Activated CD8-positive, alpha-beta memory T cell treated with anti-CD3 and anti-CD28 coated beads for 36 hours (primary cell): Measurements from ENCODE around the gene DIAPH3. TPM values are rescaled to one million over a fixed set of nuclear protein-coding genes. Genes with fewer than 3 reads are reported as not detected.

ENCODE experiments used
- CTCF ChIA-PET: fragments of 350-600 bp; sonication (Branson Sonifier 250); formaldehyde crosslinking; loops from one replicate; lab custom pipeline; 2021; ENCODE audit warnings: antibody characterized with exemption; lab: Charles Lee
- POLR2A ChIA-PET: fragments of 350-600 bp; sonication (Branson Sonifier 250); formaldehyde crosslinking; loops from one replicate; lab custom pipeline; 2021; ENCODE audit warnings: antibody characterized with exemption; lab: Charles Lee
- total RNA-seq, 2 experiments: library from RNA; stranded (reverse); gene quantifications; one replicate each; pipeline ENCODE4 v1.2.3, GENCODE V29; 2021

DIAPH3 gene
- total RNA-seq, 2 experiments from 2014 or later = 18.8 to 19.0 TPM

- ChIA-PET POLR2A (no interaction called here), CTCF (no interaction called here)
These were observed 441.5 kb downstream of the DIAPH3 start for GRCh38 chr13:59721926-59722910.

- ChIA-PET CTCF (no interaction called here), POLR2A (no interaction called here)
These were observed 448.1 kb downstream of the DIAPH3 start for GRCh38 chr13:59715611-59716010.

- ChIA-PET POLR2A (no interaction called here), CTCF (no interaction called here)
These were observed 452.6 kb downstream of the DIAPH3 start for GRCh38 chr13:59710996-59711701.

GRCh38 chr13:59710416-59710815, 453.3 kb downstream of the DIAPH3 start:
- POLR2A ChIA-PET = no interaction called here

GRCh38 chr13:59706101-59706976, 457.4 kb downstream of the DIAPH3 start:
- POLR2A ChIA-PET = no interaction called here

More at GRCh38 chr13:59710416-59710815, 453.3 kb downstream of the DIAPH3 start:
- CTCF ChIA-PET = no interaction called here

GRCh38 chr13:59702269-59702668, 461.5 kb downstream of the DIAPH3 start:
- ChIA-PET POLR2A (no interaction called here), CTCF (no interaction called here)

More at GRCh38 chr13:59706101-59706976, 457.4 kb downstream of the DIAPH3 start:
- CTCF ChIA-PET = no interaction called here

GRCh38 chr13:59701261-59701660, 462.5 kb downstream of the DIAPH3 start:
- ChIA-PET CTCF (no interaction called here), POLR2A (no interaction called here)

- ChIA-PET POLR2A (no interaction called here), CTCF (no interaction called here)
These were observed 463.4 kb downstream of the DIAPH3 start for GRCh38 chr13:59700281-59700680.

- CTCF ChIA-PET = no interaction called here
- POLR2A ChIA-PET = no interaction called here
These were observed 467.5 kb downstream of the DIAPH3 start for GRCh38 chr13:59696271-59696670.

GRCh38 chr13:59691501-59692066, 472.1 kb downstream of the DIAPH3 start:
- ChIA-PET CTCF (interaction anchor here (1.0 kb wide), 1 partner anchor 11 kb away, joined by 3 read pairs; no protein-coding TSS in a partner anchor), POLR2A (no interaction called here)

- ChIA-PET POLR2A (no interaction called here), CTCF (interaction anchor here (1.0 kb wide), 1 partner anchor 10 kb away, joined by 3 read pairs; no protein-coding TSS in a partner anchor)
These were observed 472.7 kb downstream of the DIAPH3 start for GRCh38 chr13:59690857-59691500.

- POLR2A ChIA-PET = no interaction called here
- CTCF ChIA-PET = no interaction called here
These were observed 474.7 kb downstream of the DIAPH3 start for GRCh38 chr13:59689057-59689456.

- ChIA-PET CTCF (no interaction called here), POLR2A (no interaction called here)
These were observed 476.8 kb downstream of the DIAPH3 start for GRCh38 chr13:59686798-59687394.

- ChIA-PET CTCF (no interaction called here), POLR2A (no interaction called here)
These were observed 479.6 kb downstream of the DIAPH3 start for GRCh38 chr13:59684105-59684504.

- CTCF ChIA-PET = interaction anchor here (1.2 kb wide), 1 partner anchor 89 kb away, joined by 3 read pairs; no protein-coding TSS in a partner anchor
- POLR2A ChIA-PET = no interaction called here
These were observed 482.0 kb downstream of the DIAPH3 start for GRCh38 chr13:59681636-59682311.

GRCh38 chr13:59680429-59681024, 483.2 kb downstream of the DIAPH3 start:
- CTCF ChIA-PET = interaction anchor here (1.1 kb wide), 1 partner anchor 11 kb away, joined by 3 read pairs; no protein-coding TSS in a partner anchor
- POLR2A ChIA-PET = no interaction called here

- ChIA-PET CTCF (interaction anchor here (1.2 kb wide), 1 partner anchor 9 kb away, joined by 3 read pairs; no protein-coding TSS in a partner anchor), POLR2A (no interaction called here)
These were observed 484.5 kb downstream of the DIAPH3 start for GRCh38 chr13:59679254-59679653.
